CD14-positive monocyte (primary cell): ENCODE measurements around the gene SLC9A9. TPM values are rescaled to one million over a fixed set of nuclear protein-coding genes. Genes with fewer than 3 reads are reported as not detected.

Experiments used
- DNase-seq, 3 donors: peaks; one replicate each; pipeline ENCODE4 v3.0.0-alpha.2; 2011 to 2022
- H2AFZ ChIP-seq: 2 replicates; pipeline ENCODE4 v1.6.0; 2012; ENCODE audit warnings: mild to moderate bottlenecking, low read depth, low read length, inconsistent platforms; ENCODE audit not compliant: insufficient read depth, poor library complexity, severe bottlenecking
- H3K27ac ChIP-seq, 2 donors: 1 replicate in 1 of 2; 2 replicates in 1 of 2; pipeline ENCODE4 v1.5.1; 2012 to 2013; ENCODE audit warnings: low read length in 2 of 2, control low read depth in 1 of 2, inconsistent platforms in 1 of 2, low read depth in 1 of 2, mild to moderate bottlenecking in 1 of 2
- H3K27me3 ChIP-seq, 2 donors: one replicate each; pipeline versions ENCODE4 v1.6.0 to v1.6.1; 2011 to 2013; ENCODE audit warnings: low read length in 2 of 2; ENCODE audit not compliant: control insufficient read depth in 2 of 2, insufficient read depth in 2 of 2
- H3K36me3 ChIP-seq, 2 donors: replicated peaks in 1 of 2; 1 replicate in 1 of 2; 2 replicates in 1 of 2; pipeline versions ENCODE4 v1.5.1 to v1.6.1; 2012 to 2013; ENCODE audit warnings: low read length in 2 of 2, control low read depth in 1 of 2, inconsistent platforms in 1 of 2, mild to moderate bottlenecking in 1 of 2; ENCODE audit not compliant: insufficient read depth in 2 of 2, control insufficient read depth in 1 of 2
- H3K4me1 ChIP-seq, 2 donors: 1 replicate in 1 of 2; 2 replicates in 1 of 2; pipeline versions ENCODE4 v1.5.1 to v1.6.1; 2012 to 2013; ENCODE audit warnings: low read length in 2 of 2, control low read depth in 1 of 2, inconsistent platforms in 1 of 2, mild to moderate bottlenecking in 1 of 2, moderate library complexity in 1 of 2; ENCODE audit not compliant: insufficient read depth in 2 of 2, control insufficient read depth in 1 of 2
- H3K4me2 ChIP-seq: replicated peaks from 2 replicates; pipeline ENCODE3; 2012; ENCODE audit warnings: low read length, moderate library complexity, mild to moderate bottlenecking; ENCODE audit not compliant: poor library complexity, severe bottlenecking; ENCODE audit errors: extremely low read depth
- H3K4me3 ChIP-seq, 3 experiments: fragments of 200-600 bp in 1 of 3; sonication (generic) in 1 of 3; replicated peaks in 1 of 3; 1 replicate in 2 of 3; 2 replicates in 1 of 3; pipeline ENCODE4 v1.5.1; 2011 to 2013; ENCODE audit warnings: low read length in 3 of 3, mild to moderate bottlenecking in 3 of 3, control low read depth in 2 of 3, low read depth in 2 of 3, inconsistent platforms in 1 of 3, moderate library complexity in 1 of 3
- H3K79me2 ChIP-seq: 2 replicates; pipeline ENCODE4 v1.6.0; 2012; ENCODE audit warnings: mild to moderate bottlenecking, control low read depth, inconsistent platforms, low read length, moderate library complexity; ENCODE audit not compliant: insufficient read depth
- H3K9ac ChIP-seq: 2 replicates; pipeline ENCODE4 v1.6.0; 2017; ENCODE audit warnings: low read length, mild to moderate bottlenecking; ENCODE audit not compliant: insufficient read depth, poor library complexity, severe bottlenecking
- H3K9me3 ChIP-seq, 2 donors: replicated peaks in 1 of 2; 1 replicate in 1 of 2; 2 replicates in 1 of 2; pipeline versions ENCODE4 v1.5.1 to v1.6.1; 2012 to 2013; ENCODE audit warnings: low read length in 2 of 2, control low read depth in 1 of 2; ENCODE audit not compliant: control insufficient read depth in 1 of 2, insufficient read depth in 1 of 2
- H4K20me1 ChIP-seq: 2 replicates; pipeline ENCODE4 v1.6.0; 2012; ENCODE audit warnings: mild to moderate bottlenecking, low read length, control low read depth, moderate library complexity; ENCODE audit not compliant: insufficient read depth
- H3K27ac Mint-ChIP-seq, 7 donors: one replicate each; pipeline ENCODE4 v1.8.0; 2020; ENCODE audit warnings: mild to moderate bottlenecking in 7 of 7, mixed read lengths in 7 of 7, moderate library complexity in 6 of 7, inconsistent platforms in 2 of 7
- H3K27me3 Mint-ChIP-seq, 3 donors: one replicate each; pipeline ENCODE4 v1.8.0; 2021 to 2022; ENCODE audit warnings: low read depth in 3 of 3, mild to moderate bottlenecking in 3 of 3, mixed read lengths in 3 of 3, moderate library complexity in 3 of 3, inconsistent platforms in 1 of 3
- H3K36me3 Mint-ChIP-seq, 2 donors: one replicate each; pipeline ENCODE4 v1.8.0; 2020; ENCODE audit warnings: mixed read lengths in 2 of 2, inconsistent platforms in 1 of 2, mild to moderate bottlenecking in 1 of 2
- H3K4me1 Mint-ChIP-seq: one replicate; pipeline ENCODE4 v1.8.0; 2020; ENCODE audit warnings: mild to moderate bottlenecking, mixed read lengths
- H3K4me3 Mint-ChIP-seq, 2 donors: one replicate each; pipeline ENCODE4 v1.8.0; 2020; ENCODE audit warnings: mild to moderate bottlenecking in 2 of 2, mixed read lengths in 2 of 2, moderate library complexity in 1 of 2
- H3K9me3 Mint-ChIP-seq, 7 donors: one replicate each; pipeline ENCODE4 v1.8.0; 2020 to 2022; ENCODE audit warnings: mixed read lengths in 7 of 7, mild to moderate bottlenecking in 6 of 7, moderate library complexity in 6 of 7, inconsistent platforms in 2 of 7
- CTCF ChIP-seq: fragments of 200-600 bp; IDR thresholded peaks from one replicate; pipeline ENCODE4 v1.8.0; 2022; ENCODE audit warnings: antibody characterized with exemption, mild to moderate bottlenecking
- WGBS: methylation state at CpG from one replicate; pipeline ENCODE4 v1.1.5; 2013; ENCODE audit warnings: missing lambda C conversion rate; ENCODE audit not compliant: insufficient coverage; 5-methylcytosine and 5-hydroxymethylcytosine counted together
- intact Hi-C, 2 donors: fragments of 100-400 bp; cut with micrococcal nuclease; formaldehyde crosslinking; loops; one replicate each; pipeline versions ENCODE4 v1.15.0 to v1.15.1; 2023
- polyA plus RNA-seq, 3 donors: library from polyadenylated mRNA; depleted of rRNA in 1 of 3; unstranded in 2 of 3; stranded (reverse) in 1 of 3; fragments of 300-500 nt in 2 of 3; fragments of >200 nt in 1 of 3; fragmentation: Illumina TruSeq in 2 of 3; gene quantifications; 1 replicate in 2 of 3; 2 replicates in 1 of 3; pipeline ENCODE4 v1.2.3, GENCODE V29; 2012 to 2021

Gene SLC9A9
- polyA plus RNA-seq, 3 donors: 14.1 to 32.8 (median 27.0) TPM

- Histone ChIP-seq H3K36me3 (no peaks in the 10 kb centered on the region), H3K4me1 (peaks cover 65 to 75% of the 10 kb centered on the region in 2 donors), H3K9ac (peak overlapping the region; percentile 11), H4K20me1 (no peaks in the 10 kb centered on the region), H3K27ac (peak overlapping the region; percentile 70 to 81), H3K9me3 (no peaks in the 10 kb centered on the region), H3K4me2 (peak overlapping the region; percentile 59), H2AFZ (no peak overlapping the region), H3K27me3 (no peaks in the 10 kb centered on the region), H3K79me2 (no peaks in the 10 kb centered on the region), H3K4me3 (peak overlapping the region; percentile 1 to 64 (median 25))
- no CpG with 5 or more reads among the region's 3 CpGs for WGBS
- Mint-ChIP-seq H3K9me3 (peaks cover 0 to 2% (median 0%) of the 10 kb centered on the region in 7 donors), H3K4me1 (peaks cover 73% of the 10 kb centered on the region), H3K27ac (peak overlapping the region; percentile 89 to 97 (median 93)), H3K27me3 (peaks cover 0 to 3% (median 1%) of the 10 kb centered on the region in 3 donors), H3K36me3 (peaks cover 20 to 22% of the 10 kb centered on the region in 2 donors), H3K4me3 (peak overlapping the region; percentile 67 to 74)
- peak; percentile 60 to 85 (median 83) for DNase-seq
- intact Hi-C loops: no loop called here
- TF ChIP-seq CTCF: no peak
These were observed 22.8 kb downstream of the SLC9A9 start for GRCh38 chr3:143825513-143825912.

DNA sequence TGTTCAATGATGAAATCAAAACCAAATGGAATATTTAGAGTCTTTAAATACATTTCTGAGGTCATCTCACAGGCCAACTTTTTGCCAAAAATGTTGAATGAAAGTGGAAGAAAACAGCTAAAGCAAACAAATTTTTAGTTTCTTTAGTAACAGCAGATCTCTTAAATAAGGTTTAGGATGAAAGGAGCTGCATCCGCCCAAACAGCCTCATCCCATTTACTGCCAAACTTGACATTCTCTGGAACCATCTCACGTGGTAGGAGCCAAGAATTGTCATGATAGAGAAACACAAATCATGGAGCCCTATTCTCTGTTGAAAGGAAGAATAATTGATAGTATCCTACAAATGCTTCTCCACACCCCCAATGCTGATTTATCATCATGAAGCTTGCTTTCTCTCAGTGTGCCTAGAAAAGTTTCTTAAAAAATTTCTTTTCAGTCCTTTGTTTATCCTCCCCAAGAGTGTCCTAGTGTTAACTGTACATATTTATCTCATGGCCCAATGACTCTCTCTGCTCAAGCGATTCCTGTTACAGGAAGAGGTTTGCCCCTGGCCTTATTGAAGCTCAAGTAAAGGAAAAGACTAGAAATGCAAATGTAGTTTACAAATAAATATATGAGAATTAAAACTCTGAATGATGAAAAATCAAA, 23.4 kb downstream of the SLC9A9 start:
- no peak overlapping the region for H3K4me3 Mint-ChIP-seq
- peaks cover 64 to 75% of the 10 kb centered on the region in 2 donors for H3K4me1 ChIP-seq
- H3K9me3 Mint-ChIP-seq: peaks cover 0 to 2% (median 0%) of the 10 kb centered on the region in 7 donors
- peaks cover 71% of the 10 kb centered on the region for H3K4me1 Mint-ChIP-seq
- H3K27me3 Mint-ChIP-seq: peaks cover 0 to 3% (median 1%) of the 10 kb centered on the region in 3 donors
- H3K9me3 ChIP-seq: no peaks in the 10 kb centered on the region
- H3K27me3 ChIP-seq: no peaks in the 10 kb centered on the region
- no peak for TF ChIP-seq CTCF
- intact Hi-C loops: no loop called here
- no peak overlapping the region for H3K9ac ChIP-seq
- H4K20me1 ChIP-seq: no peaks in the 10 kb centered on the region
- no peaks in the 10 kb centered on the region for H3K36me3 ChIP-seq
- H3K79me2 ChIP-seq: no peaks in the 10 kb centered on the region
- DNase-seq: no peak
- peak overlapping the region; percentile 6 for H3K4me2 ChIP-seq
- peak overlapping the region; percentile 58 to 85 (median 78) for H3K27ac Mint-ChIP-seq
- WGBS: no CpG with 5 or more reads among the region's 3 CpGs
- H3K36me3 Mint-ChIP-seq: peaks cover 16 to 17% of the 10 kb centered on the region in 2 donors
- no peak overlapping the region for H2AFZ ChIP-seq
- peak overlapping the region in 1 of 3 experiments; percentile 64 for H3K4me3 ChIP-seq
- peak overlapping the region in 1 of 2 donors; percentile 81 for H3K27ac ChIP-seq
